Measurements from ENCODE around the gene ZP3.
"Not testable (repeated sequence)": the region's sequence is repeated elsewhere in the genome, so short reads cannot be mapped to it uniquely, and the experiment has no call there.

ZP3 gene

GRCh38 chr7:76403780-76404494, 20.8 kb upstream of the ZP3 start:
- no peak for DNase-seq (ENCODE audit: low read depth, low spot score)

DNA sequence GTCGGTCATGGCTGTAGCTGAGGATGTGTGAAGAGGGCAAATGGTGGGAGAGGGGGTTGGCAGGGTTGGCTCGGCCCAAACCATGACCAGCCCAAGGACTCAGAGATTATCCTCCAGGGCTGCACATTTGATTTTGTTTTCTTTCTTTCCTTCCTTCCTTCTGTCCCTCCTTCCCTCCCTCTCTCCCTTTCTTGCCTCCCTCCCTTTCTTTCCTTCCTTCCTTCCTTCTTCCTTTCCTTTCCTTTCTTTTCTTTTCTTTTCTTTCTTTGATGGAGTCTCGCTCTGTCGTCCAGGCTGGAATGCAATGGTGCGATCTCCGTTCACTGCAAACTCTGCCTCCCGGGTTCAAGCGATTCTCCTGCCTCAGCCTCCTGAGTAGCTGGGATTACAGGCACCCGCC, 19.0 kb upstream of the ZP3 start:
- no peak for DNase-seq (ENCODE audit: low read depth, low spot score)

- DNase-seq (ENCODE audit: low read depth, low spot score), result no peak
These were observed 17.0 kb upstream of the ZP3 start for GRCh38 chr7:76407718-76408117.

DNA sequence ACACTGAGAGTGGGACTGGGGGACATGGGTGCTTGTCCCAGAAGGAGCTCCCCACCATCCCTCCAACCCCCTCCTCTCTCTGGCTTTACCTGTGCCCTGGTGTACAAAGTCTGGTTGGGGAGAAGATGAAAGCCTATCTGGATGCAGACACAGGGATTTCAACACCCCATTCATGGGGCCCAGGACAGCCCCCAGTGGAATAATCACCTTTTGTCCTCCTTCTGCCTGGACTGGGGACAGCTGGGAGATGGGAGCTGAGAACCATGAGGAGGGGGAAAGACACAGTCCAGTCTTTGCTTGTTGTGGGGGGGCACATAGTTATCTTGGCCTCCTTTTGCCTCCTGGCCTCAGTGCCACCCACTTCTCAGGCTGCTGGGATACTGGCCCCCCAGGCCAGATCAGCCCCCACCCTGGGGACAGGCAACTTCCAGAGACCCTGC, 16.6 kb upstream of the ZP3 start:
- no peak for DNase-seq (ENCODE audit: low read depth, low spot score)

DNA sequence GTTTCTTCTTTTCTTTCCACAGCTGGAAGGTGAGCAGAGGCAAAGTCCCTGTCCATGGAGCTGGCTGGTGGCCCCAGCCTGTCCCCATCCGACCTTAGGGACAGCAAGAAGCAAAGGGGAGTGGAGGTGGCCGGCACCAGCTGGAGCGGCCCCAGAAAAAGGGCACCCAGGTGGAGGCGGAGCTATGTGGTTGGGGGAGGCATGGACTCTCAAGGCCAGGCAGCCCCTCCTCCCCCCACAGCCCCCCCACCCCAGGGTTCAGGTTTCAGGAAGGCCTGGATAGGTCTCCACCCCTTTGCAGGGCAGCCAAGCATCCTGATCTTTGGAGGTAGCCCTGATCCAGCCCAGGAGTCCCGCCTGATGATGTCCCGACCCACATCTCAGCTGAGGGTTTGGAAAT, 15.2 kb upstream of the ZP3 start, which contains the start of gene SSC4D:
Gene SSC4D (minus strand): TSS at position 161 of the 400 bp plus-strand sequence. CDS start 5,258 bp downstream, outside the sequence.
- DNase-seq (ENCODE audit: low read depth, low spot score), result peak; percentile 67

- DNase-seq (ENCODE audit: low read depth, low spot score), result no peak
These were observed 13.1 kb upstream of the ZP3 start for GRCh38 chr7:76411626-76412025.

DNA sequence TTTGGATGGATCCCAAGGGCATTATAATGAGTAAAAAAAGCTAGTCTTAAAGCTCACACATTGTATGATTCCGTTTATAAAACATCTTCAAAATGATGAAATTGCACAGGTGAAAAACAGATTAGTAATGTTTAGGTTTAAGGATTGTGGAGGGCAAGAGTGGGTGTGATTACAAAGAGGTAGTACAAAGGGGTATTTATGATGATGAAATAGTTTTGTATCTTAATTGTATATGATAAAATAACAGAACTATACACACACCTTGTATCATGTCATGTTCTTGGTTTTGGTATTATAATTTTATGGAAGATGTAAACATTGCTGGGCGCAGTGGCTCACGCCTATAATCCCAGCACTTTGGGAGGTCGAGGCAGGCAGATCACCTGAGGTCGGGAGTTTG, 12.5 kb upstream of the ZP3 start:
- DNase-seq (ENCODE audit: low read depth, low spot score), result no peak

- not testable (repeated sequence) for DNase-seq (ENCODE audit: low read depth, low spot score)
These were observed 7.0 kb upstream of the ZP3 start for GRCh38 chr7:76417654-76418310.

DNA sequence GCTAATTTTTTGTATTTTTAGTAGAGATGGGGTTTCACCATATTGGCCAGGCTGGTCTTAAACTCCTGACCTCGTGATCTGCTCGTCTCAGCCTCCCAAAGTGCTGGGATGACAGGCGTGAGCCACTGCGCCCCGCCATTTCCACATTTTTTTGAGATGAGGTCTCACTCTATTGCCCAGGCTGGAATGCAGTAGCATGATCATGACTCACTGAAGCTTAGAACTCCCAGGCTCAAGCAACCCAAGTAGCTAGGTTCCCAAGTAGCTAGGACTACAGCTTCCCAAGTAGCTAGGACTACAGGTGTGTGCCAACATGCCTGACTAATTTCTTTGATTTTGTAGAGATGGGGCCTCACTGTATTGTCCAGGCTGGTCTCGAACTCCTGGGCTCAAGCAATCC, 3.7 kb upstream of the ZP3 start:
- DNase-seq (ENCODE audit: low read depth, low spot score), result peak; percentile 68

DNA sequence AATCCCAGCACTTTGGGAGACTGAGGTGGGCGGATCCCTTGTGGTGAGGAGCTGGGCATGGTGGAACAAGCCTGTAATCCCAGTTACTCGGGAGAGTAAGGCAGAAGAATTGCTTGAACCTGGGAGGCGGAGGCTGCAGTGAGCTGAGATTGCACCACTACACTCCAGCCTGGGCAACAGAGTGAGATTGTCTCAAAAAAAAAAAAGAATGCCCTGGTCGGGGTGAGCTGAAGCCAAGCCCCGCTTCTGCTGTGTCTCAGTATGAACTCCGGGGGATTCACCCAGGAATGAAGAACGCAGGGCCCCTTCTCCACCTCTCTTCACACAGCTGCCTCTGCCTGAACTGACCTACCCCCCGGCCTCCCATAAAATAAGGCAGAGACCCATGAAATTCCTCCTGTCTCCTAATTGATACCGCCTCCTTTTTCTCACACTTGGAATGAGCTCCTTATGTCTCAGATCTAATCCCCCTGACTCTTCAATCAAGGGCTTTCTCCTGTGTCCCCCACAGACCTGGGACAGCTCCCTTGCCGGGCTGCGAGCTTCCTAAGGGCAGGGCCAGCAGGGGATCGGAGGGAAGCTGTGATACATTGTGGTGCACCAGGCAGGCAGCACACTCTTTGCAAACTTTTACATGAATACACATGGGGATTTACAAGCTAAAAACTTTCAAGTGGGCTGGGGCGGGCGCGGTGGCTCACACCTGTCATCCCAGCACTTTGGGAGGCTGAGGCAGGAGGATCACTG, 911 bp upstream of the ZP3 start:
- peak; percentile 63 for DNase-seq (ENCODE audit: low read depth, low spot score)

GRCh38 chr7:76425156-76425555, 406 bp downstream of the ZP3 start:
- DNase-seq (ENCODE audit: low read depth, low spot score), result no peak

GRCh38 chr7:76425558-76425957, 808 bp downstream of the ZP3 start:
- DNase-seq (ENCODE audit: low read depth, low spot score), result not testable (repeated sequence)

- DNase-seq (ENCODE audit: low read depth, low spot score), result no peak
These were observed 1.5 kb downstream of the ZP3 start for GRCh38 chr7:76426246-76426645.

DNA sequence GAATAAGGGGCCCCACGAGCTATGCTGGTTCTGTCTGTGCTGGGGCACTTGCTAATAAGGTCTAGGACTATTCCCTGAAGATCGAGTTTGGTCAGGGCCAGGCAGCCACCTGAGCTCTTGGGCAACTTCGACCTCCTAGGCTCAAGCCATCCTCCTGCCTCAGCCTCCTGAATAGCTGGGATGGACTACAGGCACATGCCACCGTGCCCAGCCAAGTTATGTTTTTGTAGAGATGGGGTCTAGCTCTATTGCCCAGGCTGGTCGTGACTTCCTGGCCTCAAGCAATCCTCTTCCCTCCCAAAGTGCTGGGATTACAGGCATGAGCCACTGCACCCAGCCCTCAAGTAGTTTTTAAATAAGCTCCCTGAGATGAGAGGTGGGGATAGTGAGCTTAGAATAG, 2.9 kb downstream of the ZP3 start:
- no peak for DNase-seq (ENCODE audit: low read depth, low spot score)

- peak; percentile 20 for DNase-seq (ENCODE audit: low read depth, low spot score)
These were observed 3.5 kb downstream of the ZP3 start for GRCh38 chr7:76428149-76428823.

GRCh38 chr7:76428868-76429805, 4.4 kb downstream of the ZP3 start:
- peak; percentile 37 for DNase-seq (ENCODE audit: low read depth, low spot score)

DNA sequence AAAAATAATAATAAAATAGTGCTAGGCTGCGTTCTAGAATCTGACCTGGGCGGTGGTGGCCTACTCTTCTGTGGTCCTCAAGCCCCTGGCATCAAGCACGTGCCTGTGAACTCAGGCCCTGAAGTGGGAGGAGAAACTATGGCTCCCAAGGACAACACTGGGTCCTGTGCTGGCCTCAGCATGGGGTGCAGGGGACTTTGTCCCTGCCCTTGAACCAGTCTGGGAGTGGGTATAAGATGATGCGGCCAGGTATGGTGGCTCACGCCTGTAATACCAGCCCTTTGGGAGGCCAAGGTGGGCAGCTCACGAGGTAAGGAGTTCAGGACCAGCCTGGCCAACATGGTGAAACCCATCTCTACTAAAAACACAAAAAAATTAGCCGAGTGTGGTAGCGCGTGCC, 5.5 kb downstream of the ZP3 start:
- no peak for DNase-seq (ENCODE audit: low read depth, low spot score)

GRCh38 chr7:76430836-76431235, 6.1 kb downstream of the ZP3 start:
- DNase-seq (ENCODE audit: low read depth, low spot score), result no peak

GRCh38 chr7:76437873-76438272, 13.1 kb downstream of the ZP3 start:
- peak; percentile 82 for DNase-seq (ENCODE audit: low read depth, low spot score)

GRCh38 chr7:76439120-76439888, 14.6 kb downstream of the ZP3 start:
- DNase-seq (ENCODE audit: low read depth, low spot score), result not testable (repeated sequence)
